Measurements from ENCODE around the gene SPC24. TPM values are rescaled to one million over a fixed set of nuclear protein-coding genes. Genes with fewer than 3 reads are reported as not detected.

The SPC24 gene
- total RNA-seq, 1 experiment from 2014 or later, result 36.4 TPM

DNA sequence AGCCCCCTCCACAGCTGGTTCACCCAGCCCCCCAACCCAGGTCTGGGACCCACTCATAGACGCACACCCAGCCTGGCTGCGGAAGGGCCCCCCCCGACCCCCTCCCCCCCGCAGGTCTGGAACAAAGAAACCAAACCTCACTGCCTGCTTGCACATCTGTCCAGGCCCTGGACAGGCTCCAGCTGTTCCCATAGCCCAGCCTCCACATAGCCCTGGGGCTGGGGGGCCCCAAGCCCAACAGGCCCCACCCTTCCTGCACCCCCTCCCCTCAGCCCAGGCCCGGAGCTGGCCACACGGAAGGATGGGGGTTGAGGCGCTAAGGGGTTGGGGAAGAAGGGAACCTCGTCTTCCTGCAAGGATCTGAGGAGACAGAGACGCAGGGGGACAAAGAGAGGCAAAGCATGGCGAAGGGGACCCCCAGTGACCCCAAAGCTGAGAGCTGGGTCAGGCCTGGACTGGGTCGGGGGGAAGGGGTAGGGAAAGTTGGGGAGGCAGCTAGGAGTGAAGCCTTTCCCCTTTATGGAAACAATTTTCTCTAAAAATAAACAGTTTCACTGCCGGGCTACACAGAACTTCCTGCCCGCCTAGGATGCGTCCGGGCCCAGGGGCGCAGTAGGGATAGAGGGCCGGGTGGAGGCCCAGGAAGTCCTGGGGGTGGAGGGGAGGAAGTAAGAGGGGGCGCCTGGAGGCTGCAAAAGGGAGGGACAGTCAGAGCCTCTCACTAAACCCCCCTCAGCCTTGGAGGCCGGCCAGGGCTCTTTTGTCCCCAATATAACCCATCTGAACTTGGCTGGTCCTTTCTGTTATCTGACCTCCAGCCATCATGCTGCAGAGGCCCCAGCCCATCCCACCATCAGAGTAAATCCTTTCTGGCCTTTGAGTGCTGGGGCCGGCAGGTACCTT lies 39.3 kb upstream of the SPC24 start:
- H3K36me3 Mint-ChIP-seq (ENCODE audit: insufficient read depth, unreplicated experiment), result peaks cover 11% of the 10 kb centered on the region
- no peaks in the 10 kb centered on the region for H3K4me1 Mint-ChIP-seq (ENCODE audit: low read depth, unreplicated experiment)
- CTCF ChIA-PET, result no interaction called here
- H3K9me3 Mint-ChIP-seq (ENCODE audit: low read depth, unreplicated experiment), result no peaks in the 10 kb centered on the region
- no peaks in the 10 kb centered on the region for H3K27me3 Mint-ChIP-seq (ENCODE audit: unreplicated experiment)
- no peak overlapping the region for H3K27ac Mint-ChIP-seq (ENCODE audit: unreplicated experiment)
- no peak overlapping the region for H3K4me3 Mint-ChIP-seq (ENCODE audit: low read depth, unreplicated experiment)
- intact Hi-C loops (cut with micrococcal nuclease; ENCODE audit: unreplicated experiment), result no loop called here
- TF ChIP-seq, protein P1, sequence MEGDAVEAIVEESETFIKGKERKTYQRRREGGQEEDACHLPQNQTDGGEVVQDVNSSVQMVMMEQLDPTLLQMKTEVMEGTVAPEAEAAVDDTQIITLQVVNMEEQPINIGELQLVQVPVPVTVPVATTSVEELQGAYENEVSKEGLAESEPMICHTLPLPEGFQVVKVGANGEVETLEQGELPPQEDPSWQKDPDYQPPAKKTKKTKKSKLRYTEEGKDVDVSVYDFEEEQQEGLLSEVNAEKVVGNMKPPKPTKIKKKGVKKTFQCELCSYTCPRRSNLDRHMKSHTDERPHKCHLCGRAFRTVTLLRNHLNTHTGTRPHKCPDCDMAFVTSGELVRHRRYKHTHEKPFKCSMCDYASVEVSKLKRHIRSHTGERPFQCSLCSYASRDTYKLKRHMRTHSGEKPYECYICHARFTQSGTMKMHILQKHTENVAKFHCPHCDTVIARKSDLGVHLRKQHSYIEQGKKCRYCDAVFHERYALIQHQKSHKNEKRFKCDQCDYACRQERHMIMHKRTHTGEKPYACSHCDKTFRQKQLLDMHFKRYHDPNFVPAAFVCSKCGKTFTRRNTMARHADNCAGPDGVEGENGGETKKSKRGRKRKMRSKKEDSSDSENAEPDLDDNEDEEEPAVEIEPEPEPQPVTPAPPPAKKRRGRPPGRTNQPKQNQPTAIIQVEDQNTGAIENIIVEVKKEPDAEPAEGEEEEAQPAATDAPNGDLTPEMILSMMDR (IDR thresholded peaks at IDR 0.05; ENCODE audit: unreplicated experiment), result no peak
- BruUV-seq (replicated peaks), result no TSS peak
- no peak for DNase-seq

DNA sequence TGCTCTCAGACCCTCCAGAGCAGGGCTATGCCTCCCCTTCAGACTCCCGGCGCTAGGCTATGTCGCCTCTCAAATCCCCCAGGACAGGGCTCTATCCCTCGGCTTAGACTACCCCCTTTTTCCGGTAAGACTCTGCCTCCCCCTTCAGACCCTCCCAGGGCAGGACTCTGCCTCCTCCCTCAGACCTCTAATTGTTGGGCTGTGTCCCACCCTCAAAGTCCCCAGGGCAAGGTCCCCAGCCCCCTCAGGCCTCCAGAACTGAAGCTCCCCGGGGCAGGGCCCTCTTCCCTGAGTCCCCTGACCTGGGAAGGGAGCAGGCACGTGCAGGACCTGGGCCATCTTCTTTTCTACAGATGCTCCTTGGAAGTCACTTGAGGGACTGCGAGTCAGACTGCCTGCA lies 38.6 kb upstream of the SPC24 start:
- Mint-ChIP-seq H3K36me3 (ENCODE audit: insufficient read depth, unreplicated experiment) (peaks cover 11% of the 10 kb centered on the region), H3K27ac (ENCODE audit: unreplicated experiment) (no peak overlapping the region), H3K4me3 (ENCODE audit: low read depth, unreplicated experiment) (no peak overlapping the region), H3K27me3 (ENCODE audit: unreplicated experiment) (no peaks in the 10 kb centered on the region), H3K4me1 (ENCODE audit: low read depth, unreplicated experiment) (no peaks in the 10 kb centered on the region), H3K9me3 (ENCODE audit: low read depth, unreplicated experiment) (no peaks in the 10 kb centered on the region)
- no peak for DNase-seq
- TF ChIP-seq, protein P1 (IDR thresholded peaks at IDR 0.05; ENCODE audit: unreplicated experiment), result no peak
- intact Hi-C loops (cut with micrococcal nuclease; ENCODE audit: unreplicated experiment), result no loop called here
- CTCF ChIA-PET, result no interaction called here
- BruUV-seq (replicated peaks), result no TSS peak

DNA sequence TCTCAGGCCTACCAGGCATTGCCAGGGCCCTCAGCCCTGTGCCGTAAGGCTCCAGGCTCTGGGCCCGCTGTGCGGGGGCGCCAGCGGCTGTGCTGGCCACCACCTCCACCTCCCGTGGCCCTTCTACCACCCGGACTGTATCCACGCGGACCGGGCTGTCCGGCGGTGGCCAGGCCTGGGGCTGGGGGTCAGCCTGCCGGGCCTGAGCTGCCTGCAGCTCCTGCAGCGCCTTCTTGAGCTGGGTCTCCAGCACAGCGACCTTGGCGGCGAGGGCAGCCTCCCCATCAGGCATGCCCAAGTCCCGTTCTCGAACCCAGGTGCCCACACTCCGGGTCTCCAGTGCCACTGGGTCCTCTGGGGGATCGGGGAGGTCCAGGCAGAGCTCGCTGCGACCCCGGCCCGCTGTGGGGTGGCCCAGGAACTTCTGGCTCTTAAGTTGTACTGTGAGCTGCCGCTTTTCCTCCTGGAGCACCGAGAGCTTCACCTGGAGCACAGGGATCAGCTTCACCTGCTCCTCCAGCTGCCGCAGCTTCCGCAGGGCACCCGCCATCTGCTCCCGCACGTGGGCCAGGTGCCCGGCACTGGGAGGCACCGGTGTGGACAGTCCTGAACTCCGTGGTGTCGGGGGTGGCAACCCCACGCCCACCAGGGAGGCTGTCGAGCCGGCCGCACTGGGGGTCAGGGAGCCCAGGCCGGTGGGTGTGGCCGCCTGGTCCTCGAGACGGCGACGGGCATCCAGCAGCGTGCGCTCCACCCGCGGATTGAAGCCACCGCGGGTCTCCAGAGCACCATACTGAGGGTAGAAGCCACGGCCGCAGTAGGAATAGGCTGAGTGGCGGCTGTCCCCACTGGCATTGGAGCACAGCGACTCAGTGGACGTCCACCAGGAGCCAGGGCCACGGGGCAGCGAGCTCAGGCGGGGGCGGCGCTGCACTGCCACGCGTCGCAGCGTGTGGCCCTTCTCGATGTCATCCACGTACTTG lies 37.7 kb upstream of the SPC24 start:
- CTCF ChIA-PET, result no interaction called here
- intact Hi-C loops (cut with micrococcal nuclease; ENCODE audit: unreplicated experiment), result no loop called here
- no peaks in the 10 kb centered on the region for H3K9me3 Mint-ChIP-seq (ENCODE audit: low read depth, unreplicated experiment)
- H3K4me1 Mint-ChIP-seq (ENCODE audit: low read depth, unreplicated experiment), result no peaks in the 10 kb centered on the region
- TF ChIP-seq, protein P1 (IDR thresholded peaks at IDR 0.05; ENCODE audit: unreplicated experiment), result no peak
- BruUV-seq (replicated peaks), result no TSS peak
- no peaks in the 10 kb centered on the region for H3K27me3 Mint-ChIP-seq (ENCODE audit: unreplicated experiment)
- no peak overlapping the region for H3K4me3 Mint-ChIP-seq (ENCODE audit: low read depth, unreplicated experiment)
- DNase-seq, result no peak
- peaks cover 11% of the 10 kb centered on the region for H3K36me3 Mint-ChIP-seq (ENCODE audit: insufficient read depth, unreplicated experiment)
- no peak overlapping the region for H3K27ac Mint-ChIP-seq (ENCODE audit: unreplicated experiment)

DNA sequence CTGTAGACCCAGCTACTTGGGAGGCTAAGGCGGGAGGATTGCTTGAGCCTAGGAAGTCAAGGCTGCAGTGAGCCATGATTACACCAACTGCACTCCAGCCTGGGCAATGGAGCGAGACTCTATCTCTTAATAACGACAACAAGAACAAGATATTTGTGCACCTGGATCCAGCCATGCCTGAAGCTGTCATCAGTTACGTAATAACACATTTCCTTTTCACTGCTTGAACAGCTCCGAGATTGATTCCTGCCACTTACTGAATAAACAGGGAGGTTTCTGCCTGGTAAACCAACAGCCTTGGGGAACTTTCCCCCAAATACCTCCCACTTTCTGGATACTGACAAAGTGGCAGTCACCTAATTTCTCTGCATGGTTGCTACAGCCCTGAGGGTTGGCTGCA lies 36.4 kb upstream of the SPC24 start:
- Mint-ChIP-seq H3K9me3 (ENCODE audit: low read depth, unreplicated experiment) (no peaks in the 10 kb centered on the region), H3K4me1 (ENCODE audit: low read depth, unreplicated experiment) (no peaks in the 10 kb centered on the region)

More for the DNA sequence above, 36.4 kb upstream of the SPC24 start:
- Mint-ChIP-seq H3K4me3 (ENCODE audit: low read depth, unreplicated experiment) (no peak overlapping the region), H3K27me3 (ENCODE audit: unreplicated experiment) (no peaks in the 10 kb centered on the region), H3K27ac (ENCODE audit: unreplicated experiment) (no peak overlapping the region), H3K36me3 (ENCODE audit: insufficient read depth, unreplicated experiment) (peaks cover 7% of the 10 kb centered on the region)
- TF ChIP-seq, protein P1 (IDR thresholded peaks at IDR 0.05; ENCODE audit: unreplicated experiment), result no peak
- BruUV-seq (replicated peaks), result no TSS peak
- no peak for DNase-seq
- CTCF ChIA-PET, result no interaction called here
- intact Hi-C loops (cut with micrococcal nuclease; ENCODE audit: unreplicated experiment), result no loop called here

Data from Calu3 (cell line).